Central memory CD4-positive, alpha-beta T cell (primary cell): ENCODE data around the gene SLC12A7.
"Not testable (repeated sequence)": the region's sequence is repeated elsewhere in the genome, so short reads cannot be mapped to it uniquely, and the experiment has no call there.

ENCODE experiments used
- DNase-seq: peaks from one replicate; pipeline ENCODE4 v3.0.0; 2022

Gene SLC12A7

DNA sequence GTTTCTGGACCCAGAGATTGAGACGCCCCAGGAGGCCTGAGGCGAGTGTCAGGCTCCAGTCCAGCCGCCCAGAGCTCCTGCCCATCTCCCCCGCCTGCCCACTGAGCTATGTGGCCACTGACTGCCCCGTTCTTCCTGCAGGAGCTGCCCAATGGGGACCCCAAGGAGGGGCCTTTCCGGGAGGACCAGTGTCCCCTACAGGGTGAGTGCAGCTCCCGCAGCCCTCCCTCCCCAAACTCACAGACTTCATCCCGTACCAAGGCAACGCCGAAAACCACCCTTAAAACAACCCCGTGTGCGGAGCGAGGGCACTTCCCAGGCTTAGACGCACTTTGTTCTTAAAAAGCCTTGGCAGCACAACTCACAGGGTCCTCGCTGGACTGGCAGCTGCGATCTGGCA is 79.9 kb downstream of the SLC12A7 start:
- no peak for DNase-seq

DNA sequence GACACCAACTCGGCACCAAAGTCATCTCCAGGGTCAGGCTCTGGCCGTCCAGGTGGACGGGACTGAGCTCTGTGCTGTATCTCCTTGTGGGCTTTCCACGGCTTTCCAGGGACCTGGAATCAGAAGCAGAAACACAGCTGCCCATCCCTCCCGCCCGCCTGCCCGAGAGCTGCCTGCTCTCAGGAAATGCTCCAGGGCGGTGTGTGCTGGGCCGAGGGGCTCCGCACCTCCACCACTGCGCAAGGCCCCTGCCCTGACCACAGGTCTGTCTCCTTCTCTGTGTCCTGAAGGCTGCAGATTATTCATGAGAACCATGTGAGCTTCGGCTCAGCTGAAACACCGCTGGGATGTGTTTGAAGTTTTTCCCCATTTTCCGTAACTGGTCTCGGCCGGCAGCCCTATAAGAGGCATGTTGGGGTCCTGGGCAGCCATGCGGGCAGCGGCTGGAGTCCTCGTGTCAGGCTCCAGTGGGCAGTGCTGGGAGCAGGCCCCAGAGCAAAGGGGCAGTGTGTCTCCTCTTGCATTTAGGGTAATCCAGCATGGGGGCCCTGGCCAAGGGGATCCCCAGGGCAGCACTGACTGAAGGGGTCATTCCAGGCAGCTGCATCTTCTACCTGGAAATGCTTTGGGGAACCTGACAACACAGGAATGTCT is 80.4 kb downstream of the SLC12A7 start:
- no peak for DNase-seq

DNA sequence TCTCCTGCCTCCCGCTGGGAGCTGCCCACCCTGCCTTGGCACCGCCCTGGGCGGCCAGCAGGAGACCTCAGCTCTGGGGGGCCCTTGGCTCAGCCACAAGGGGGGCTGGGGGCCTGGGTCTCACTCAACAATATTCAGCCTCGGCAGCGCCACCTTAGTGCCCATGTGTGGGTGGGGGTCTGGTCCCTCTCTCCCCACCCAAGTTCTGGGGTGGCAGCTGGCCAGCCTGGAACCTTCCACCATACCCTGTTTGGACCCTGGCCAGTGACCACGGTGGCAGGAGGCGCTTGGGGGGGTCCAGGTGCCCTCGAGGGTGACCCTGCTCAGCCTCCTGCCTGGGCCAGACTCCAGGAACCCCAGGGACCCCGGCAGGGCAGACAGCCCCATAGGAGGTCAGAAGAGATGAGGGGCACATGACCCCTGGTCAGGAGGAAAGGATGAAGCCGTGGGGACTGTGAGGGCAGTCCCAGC is 81.0 kb downstream of the SLC12A7 start:
- DNase-seq, result no peak

DNA sequence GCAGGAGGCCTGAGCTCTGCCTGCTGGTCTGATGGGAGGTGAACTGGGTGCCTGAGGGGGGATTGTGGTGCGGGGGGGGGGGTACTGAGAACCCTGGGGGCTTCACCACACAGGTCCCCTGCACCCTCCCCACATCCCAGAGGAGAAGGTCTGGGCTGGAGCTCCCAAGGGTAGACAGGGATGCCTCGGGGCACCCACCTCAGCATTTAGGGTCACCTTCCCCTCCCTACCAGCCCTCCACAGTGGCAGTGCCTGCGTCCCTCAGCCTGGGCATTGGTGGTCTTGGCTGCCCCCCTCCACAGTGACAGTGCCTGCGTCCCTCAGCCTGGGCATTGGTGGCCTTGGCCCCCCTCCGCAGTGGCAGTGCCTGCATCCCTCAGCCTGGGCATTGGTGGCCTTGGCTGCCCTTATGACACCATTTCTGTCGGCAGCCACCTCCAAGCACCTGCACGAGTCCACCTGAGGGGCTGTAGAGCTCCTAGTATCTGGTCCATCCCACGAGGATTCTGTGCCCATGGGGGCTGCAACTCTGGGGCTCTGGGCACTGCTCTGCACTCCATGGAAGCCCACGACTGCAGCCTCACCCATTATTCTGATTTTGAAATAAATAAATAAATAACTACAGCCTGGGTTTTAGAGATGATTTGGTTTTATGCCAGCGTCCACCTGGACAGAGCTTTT is 81.8 kb downstream of the SLC12A7 start:
- DNase-seq, result no peak

DNA sequence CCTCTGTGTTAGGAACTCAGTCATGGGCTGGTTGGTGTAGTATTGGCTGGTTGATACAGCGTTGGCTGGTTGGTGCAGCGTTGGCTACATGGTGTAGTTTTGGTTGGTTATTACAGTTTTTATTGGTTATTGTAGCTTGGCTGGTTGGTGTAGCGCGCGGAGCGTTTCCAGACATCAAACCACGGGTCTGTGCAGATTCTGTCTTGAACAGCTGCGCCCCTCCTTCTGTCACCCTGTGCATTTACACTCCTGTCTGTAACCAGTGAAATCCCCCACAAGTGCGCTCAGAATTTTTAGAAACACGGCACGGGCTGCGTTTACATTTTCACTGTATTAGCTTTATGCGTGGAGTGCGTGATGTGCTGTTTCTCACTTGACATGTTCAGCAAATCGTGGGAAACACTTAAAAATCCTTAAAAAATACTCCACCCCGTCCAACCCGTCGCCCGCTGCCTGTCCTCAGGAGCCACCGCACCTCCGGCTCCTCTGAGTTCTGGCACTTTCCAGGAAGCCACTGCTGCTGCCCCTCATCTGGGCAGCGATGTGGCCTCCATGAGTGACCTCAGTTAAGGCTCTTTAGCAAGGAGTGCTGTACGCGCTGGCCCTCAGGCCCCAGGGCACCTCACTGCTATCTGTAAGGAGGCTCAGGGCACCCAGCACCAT is 82.5 kb downstream of the SLC12A7 start:
- no peak for DNase-seq

DNA sequence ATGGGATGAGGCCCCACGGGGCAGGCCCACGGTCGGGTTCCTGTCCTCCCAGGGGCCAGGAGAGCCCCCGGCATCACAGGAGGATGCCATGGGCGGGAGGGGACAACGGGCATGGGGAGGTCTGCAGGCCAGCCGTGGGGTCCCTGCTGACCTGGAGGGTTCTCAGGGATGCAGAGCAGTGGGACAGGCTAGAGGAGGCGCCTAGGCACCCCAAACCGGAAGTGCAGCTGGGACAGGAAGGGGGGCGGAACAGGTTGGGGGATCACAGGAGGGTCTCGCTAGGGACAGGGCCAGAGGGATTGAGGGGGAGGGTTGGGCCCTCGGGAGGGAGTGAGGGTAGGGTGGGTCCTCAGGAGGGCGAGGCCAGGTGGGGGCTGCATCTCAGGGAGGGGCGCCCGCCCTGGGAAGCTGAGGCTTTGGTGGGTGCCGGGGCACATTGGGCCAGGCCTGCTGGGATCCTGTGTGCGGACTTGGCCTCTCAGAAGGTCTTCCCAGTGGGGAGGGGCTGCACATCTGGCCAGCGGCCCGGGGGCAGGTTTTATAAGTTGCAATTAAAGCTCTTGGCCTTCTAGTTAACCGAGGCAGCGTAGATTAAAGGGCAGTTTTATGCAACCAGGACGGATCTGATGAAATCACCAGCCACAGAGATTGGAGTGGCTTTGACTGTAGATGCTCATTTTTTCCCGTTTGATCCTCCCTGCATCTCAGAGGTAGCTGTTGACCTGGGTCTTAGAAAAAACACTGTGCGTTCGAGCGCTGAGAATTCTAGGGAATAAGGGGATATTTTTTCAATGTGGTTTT is 83.2 kb downstream of the SLC12A7 start:
- DNase-seq, result no peak

DNA sequence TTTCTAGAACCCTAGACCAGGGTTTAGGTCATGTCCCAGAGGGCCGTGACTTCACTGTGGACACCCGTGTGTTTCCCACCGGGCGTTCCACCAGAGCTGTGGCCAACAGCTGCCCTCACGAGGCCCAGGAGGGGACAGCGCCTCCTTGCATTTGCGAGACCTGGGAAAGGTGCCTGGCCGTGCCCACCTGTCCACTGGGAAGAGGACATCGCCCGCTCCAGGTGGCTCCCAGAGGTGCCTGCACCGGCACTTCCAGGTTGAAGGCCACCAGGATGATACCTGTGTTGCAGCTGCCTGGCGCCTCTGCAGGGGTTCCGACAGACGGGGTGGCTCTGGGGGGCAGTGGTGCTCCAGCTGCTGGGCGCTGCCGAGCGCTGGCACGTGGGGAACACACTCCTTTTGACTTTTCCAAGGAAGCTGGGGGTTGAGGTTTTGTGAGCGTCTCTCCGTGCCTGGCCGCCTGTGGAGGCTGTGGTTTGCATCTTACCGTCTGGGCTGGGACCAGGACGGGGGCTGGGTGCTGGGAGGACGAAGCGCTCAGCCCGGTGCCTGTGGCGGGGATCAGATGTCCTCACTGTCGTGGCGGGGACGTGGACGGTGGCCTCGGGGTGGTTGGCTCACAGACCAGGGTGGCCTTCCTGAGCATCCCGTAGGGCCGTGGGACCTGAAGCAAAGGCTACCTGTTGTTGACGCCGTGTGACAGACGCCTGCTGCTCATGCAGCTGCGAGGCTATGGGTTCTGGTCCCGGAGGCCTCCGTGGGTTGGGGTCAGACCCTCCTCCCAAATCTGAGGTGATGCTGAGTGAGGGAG is 84.0 kb downstream of the SLC12A7 start:
- no peak for DNase-seq

DNA sequence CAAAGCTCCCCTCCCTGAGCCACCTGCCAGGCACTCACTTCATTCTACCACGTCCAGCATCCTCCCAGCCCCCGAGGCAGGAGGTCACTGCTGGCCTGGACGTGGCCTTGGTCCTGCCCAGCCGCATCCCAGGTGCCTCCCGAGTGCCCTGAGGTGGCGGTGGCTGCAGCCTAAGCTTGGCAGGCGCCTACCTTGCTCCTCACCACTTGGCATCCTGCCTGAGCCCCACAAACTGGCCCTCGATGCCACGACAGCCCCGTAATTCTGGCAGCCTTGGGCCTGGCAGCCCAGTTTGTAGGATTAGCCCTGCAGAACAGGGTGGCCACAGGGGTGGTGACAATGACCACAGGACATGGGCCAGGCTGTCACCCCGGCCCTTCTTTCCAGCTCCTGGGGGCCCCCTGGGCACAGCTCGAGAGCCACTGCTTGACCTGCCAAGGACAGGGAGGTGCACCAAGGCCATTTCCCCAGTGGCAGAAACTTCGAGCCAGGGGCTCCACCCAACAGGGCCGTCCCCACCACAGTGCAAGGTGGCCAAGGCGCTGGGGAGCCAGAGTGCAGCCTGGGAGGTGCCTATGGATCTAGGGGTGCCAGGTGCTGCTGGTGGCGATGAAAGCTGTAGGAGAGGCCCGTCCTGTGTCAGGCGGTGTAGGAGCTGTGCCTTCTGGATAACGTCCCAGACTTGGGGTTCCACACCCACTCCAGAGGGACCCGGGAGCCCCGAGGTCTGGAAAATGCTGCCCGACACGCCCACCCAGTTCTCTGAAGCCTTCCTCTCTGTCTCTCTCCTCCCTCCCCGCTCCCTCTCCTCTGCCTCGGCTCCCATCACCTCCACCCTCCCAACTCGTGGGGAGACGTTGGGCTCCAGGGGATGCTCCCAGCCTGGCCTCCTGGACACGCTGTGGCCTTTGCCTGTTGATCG is 84.9 kb downstream of the SLC12A7 start:
- DNase-seq, result no peak

DNA sequence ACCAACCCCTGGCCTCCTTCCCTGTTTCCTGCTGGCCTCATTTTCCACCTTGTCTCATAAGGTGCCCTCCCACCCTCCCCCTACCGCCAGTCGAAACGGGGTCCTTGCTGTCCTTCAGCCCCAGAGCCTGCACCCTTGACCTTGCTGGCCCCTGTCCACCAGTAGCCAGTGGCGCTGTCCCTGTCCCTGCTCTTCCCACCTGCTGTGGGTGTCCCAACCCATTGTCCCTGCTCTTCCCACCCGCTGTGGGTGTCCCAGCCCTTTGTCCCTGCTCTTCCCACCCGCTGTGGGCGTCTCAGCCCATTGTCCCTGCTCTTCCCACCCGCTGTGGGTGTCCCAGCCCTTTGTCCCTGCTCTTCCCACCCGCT is 89.9 kb downstream of the SLC12A7 start:
- not testable (repeated sequence) for DNase-seq

DNA sequence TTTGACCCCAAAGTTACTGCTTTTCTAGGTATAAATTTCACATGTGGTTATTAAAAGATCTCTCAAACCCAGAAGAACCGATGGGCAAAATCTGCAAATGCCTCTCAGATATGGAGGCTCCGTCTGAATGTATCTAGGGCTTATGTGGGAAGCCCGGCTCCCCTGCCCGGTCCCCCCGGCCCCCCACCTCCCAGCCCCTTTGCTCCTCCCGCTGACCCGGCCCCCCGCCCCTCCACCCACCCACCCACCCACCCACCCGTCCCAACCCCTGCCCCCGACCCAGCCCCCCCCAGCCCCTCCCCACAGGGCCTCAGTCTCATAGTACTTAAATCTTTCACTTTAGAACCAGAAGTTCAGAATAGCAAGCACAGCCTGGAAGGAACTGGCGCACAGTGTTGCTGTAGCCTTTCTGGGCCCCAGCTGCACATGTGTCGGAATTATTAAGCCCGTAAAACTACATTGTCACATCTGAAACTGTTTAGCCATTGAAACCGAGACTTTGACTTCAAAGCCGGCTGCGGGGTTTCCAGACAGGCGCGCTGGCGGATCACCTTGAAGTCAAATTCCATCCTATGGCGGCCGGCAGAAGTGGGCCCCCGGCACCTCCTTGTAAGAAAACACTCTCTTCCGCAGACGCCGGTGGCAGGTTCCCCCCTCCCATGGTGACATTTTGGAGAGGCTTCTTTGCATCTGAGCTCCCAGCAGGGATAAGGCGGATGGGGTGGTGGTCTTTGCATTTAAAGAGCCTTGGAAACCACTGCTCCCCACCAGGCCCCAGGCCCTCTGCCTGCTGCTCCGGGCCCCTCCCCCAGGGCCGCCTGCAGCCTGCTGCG is 90.5 kb downstream of the SLC12A7 start:
- no peak for DNase-seq

DNA sequence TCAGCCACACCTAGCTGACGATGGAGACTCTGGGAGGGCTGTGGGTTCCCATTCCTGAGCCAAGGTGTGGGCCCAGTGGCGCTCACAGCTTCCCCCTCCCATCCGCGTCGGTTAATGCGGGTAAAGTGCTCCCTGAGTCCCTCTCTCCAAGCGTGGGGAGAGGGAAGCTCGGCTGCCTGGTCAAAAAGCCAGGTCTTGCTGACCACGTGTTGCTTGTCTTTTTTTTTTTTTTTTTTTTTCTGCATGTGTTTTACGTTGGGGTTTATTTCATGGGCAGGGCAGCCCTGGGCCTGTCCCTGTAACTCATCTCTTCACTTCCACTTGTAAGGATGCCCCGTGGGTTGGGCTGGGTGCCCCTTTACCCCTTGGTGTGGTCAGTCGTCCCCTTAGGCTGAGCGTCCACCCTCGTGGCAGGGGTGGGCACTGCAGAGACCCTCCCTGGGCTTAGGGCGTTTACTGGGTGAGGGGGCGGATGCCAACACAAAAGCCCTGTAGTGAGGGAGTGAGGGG is 91.4 kb downstream of the SLC12A7 start:
- DNase-seq, result no peak

DNA sequence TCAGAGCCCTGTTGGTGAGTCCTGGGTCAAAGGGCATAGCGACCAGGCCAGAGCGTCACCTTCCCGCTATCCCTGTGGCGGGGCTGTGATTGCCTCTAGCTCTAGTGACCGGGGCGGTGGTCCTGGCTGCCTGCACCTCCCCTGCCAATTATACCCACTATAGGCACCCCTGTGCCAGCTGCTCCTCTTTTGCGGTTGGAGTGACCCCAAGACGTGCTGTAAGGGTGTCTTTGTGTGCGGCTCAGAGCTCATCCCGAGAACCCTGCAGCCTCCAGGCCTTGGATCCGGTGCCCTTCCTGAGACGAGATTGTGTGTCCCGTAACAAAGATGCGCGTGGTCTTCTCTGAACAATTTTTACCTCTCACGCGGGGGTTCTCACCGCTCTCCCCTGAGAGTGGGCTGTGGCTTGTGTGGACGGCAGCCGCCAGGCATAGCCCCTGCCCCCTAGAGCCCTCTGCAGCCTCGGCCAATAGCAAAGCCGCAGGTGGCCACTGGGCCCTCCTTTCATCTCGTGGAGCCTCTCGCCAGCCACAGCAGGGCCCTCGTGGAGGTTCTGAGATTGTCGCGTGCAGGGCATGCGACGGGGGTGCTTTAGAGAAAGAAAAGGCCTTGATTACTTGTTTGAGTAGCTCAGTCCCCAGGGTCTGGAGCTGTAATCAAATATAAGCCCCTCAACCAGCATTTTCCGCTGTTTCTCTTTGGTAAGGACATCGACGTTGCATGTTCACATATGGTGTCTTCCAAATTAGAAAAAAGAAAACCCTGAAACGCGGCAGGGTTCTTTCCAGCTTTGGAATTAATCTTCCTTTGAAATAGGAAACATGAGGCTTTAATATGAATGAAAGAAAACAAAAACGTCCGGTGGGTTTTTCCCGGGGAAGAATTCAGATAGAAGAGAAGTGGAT is 92.6 kb downstream of the SLC12A7 start:
- no peak for DNase-seq

DNA sequence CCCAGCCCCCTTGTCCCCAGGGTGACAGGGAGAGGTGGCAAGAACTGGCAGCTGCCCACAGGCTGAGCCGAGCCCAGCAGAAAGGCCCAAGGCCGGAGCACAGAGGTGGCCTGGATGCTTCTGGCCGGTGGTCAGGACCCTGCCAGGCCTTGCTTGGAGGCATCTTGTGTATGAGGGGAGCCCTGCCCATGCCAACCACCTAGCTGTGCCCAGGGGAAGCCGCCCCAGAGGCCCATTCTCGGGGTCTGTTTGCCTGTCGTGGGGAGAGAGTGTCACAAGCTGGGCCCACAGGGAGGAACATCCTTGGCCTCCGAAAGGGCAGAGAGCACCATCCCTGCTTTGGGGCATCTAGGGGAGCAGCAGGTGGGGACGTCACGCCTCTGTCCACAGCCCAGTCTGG is 93.3 kb downstream of the SLC12A7 start:
- DNase-seq, result no peak

DNA sequence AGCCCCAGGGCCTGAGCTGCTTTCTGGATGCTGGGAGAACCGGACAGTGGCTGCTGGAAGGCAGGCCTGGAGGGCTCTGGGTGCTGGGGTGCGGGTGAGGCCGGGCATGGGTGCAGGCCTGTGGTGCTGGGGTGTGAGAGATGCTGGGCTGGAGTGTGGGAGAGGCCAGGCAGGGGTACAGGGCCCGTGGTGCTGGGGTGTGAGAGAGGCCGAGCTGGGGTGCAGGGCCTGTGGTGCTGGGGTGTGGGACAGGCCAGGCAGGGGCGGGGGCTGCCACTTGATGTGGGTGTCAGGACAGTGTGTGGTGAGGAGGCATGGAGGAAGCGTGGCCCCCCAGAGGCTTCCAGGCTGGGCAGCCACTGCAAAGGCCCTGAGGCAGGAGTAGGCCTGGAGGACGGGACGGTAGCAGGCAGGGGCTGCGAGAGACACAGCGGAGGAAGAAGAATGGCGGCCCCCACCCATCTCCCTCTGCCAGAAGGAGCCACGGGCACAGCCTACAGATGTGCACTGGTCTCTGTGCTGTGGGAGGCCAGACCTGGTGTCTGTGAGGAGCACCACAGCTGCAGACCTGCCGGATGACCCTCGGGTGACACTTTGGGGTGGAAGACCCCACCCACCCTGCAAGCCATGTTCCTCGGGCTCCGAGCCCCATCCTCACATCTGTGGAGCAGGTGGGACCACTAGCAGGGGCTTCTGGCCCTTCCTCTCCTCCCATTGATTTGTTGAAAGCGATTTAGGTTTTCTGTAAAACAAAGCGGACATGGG is 94.0 kb downstream of the SLC12A7 start:
- DNase-seq, result no peak

DNA sequence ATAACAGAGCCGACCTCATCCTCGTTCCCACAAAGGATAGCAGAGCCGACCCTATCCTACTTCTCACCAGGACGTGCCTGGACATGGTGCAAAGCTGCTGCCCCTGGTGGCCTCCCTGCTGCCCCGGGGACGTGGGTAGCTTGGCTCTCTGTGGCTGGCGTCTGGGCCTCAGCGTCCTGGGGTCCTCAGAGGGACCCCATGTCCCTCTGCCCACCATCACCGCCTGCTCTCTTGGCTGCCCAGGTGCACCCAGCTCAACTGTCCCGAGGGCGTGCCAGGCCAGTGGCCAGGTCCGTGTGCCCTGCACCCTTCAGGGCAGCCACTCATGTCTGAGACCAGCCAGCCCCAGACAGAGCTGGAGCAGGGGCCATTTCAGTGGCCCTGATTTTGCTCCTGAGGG is 94.8 kb downstream of the SLC12A7 start:
- no peak for DNase-seq

DNA sequence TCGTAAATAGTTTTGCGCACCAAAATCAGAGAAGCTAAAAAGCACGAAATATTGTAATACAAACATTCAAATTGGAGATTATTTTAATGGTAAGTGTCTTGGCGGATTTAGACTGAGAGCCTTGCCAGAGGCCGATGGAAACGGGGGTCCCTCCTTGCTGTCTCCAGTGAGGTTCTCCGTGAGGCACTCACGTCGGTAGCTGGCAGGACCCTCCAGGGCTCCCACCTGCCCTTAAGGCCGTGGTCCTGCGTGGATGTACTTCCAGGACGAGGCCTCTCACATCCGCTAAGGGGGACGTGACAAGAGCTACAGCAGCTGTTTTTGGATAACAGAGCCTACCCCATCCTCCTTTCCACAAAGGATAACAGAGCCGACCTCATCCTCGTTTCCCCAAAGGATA is 95.4 kb downstream of the SLC12A7 start:
- DNase-seq, result no peak

DNA sequence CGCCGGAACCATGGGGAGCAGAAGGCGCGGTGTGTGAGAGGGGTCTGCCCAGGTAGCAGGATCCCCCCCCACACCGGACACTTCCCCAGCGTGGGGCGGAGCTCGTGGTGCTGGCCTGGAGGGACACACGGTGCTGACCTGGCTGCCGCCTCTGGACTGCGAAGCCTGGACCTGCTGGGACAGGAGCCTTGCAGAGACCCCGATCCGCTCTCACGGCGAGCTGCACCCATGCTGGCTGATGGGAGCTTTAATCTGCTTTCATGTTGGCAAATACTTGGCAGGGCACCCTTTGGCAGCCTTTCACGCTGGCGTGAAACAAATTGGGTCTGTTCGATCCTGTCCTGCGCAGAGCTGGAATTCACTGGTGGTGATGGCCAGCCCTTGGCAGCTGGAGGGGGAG is 95.8 kb downstream of the SLC12A7 start:
- DNase-seq, result no peak

DNA sequence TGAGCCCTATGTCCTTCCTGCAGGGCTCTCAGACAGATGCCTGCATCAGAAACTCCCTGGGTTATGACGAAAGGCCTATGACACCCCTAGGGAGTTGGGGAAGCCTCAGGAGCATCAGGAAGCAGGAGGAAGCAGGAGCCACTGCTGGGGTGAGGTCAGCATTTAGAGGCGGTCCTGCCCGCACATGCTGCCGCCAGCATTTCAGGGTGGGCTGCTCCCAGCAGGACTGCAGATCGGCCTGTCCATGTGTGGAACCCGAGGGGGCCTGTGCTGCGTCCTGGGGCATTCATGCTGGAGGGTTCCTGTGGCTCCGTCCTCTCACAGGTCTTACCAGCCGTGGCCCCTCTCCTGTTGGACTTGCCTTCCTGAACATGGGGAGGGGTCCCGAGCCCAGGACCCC is 96.4 kb downstream of the SLC12A7 start:
- DNase-seq, result no peak
